MCF 10A (cell line): ENCODE results near the gene SIGLEC8. TPM values are rescaled to one million over a fixed set of nuclear protein-coding genes. Genes with fewer than 3 reads are reported as not detected.

Experiments
- BruUV-seq: library from RNA; stranded (reverse); fragments of 400-500 nt; replicated peaks from 2 replicates; lab custom pipeline; 2021; lab: Mats Ljungman, UMichigan
- CTCF ChIA-PET: fragments of 300-600 bp; sonication (Branson Sonifier 250); formaldehyde crosslinking; extraction: SDS; loops from one replicate; lab custom pipeline; 2021; ENCODE audit warnings: antibody characterized with exemption, inconsistent platforms; lab: Yijun Ruan, JAX
- POLR2A ChIA-PET: fragments of 300-600, 350-650 bp; sonication (Branson Sonifier 250); formaldehyde crosslinking; extraction: SDS; loops from one replicate; lab custom pipeline; 2020; ENCODE audit warnings: antibody characterized with exemption, inconsistent platforms; lab: Yijun Ruan, JAX
- DNase-seq: peaks from one replicate; pipeline ENCODE4 v3.0.0-alpha.2; 2018; ENCODE audit not compliant: unreplicated experiment
- H3K27ac Mint-ChIP-seq: one replicate; pipeline ENCODE4 v1.8.0; 2022; ENCODE audit warnings: mild to moderate bottlenecking, low read depth, mixed read lengths; ENCODE audit not compliant: unreplicated experiment
- H3K27me3 Mint-ChIP-seq: one replicate; pipeline ENCODE4 v1.8.0; 2022; ENCODE audit warnings: mixed read lengths; ENCODE audit not compliant: insufficient read depth, unreplicated experiment
- H3K36me3 Mint-ChIP-seq: one replicate; pipeline ENCODE4 v1.8.0; 2022; ENCODE audit warnings: mild to moderate bottlenecking, moderate library complexity, mixed read lengths; ENCODE audit not compliant: insufficient read depth, unreplicated experiment
- H3K4me1 Mint-ChIP-seq: one replicate; pipeline ENCODE4 v1.8.0; 2022; ENCODE audit warnings: mixed read lengths; ENCODE audit not compliant: insufficient read depth, unreplicated experiment
- H3K4me3 Mint-ChIP-seq: one replicate; pipeline ENCODE4 v1.8.0; 2022; ENCODE audit warnings: mild to moderate bottlenecking, moderate library complexity, mixed read lengths; ENCODE audit not compliant: unreplicated experiment
- H3K9me3 Mint-ChIP-seq: one replicate; pipeline ENCODE4 v1.8.0; 2022; ENCODE audit warnings: mixed read lengths; ENCODE audit not compliant: unreplicated experiment
- intact Hi-C: fragments of 100-400 bp; cut with micrococcal nuclease; formaldehyde crosslinking; loops from 2 replicates; pipeline ENCODE4 v1.14.1; 2022
- total RNA-seq: library from RNA; stranded (reverse); gene quantifications from 2 replicates; pipeline ENCODE4 v1.2.3, GENCODE V29; 2022
- TF ChIP-seq, protein P1 (sequence below): fragments of 200-600 bp; IDR thresholded peaks from one replicate; pipeline ENCODE4 v1.8.0; 2022; ENCODE audit warnings: antibody characterized with exemption, mild to moderate bottlenecking; ENCODE audit not compliant: unreplicated experiment

The SIGLEC8 gene
- total RNA-seq, 1 experiment from 2014 or later = not detected

DNA sequence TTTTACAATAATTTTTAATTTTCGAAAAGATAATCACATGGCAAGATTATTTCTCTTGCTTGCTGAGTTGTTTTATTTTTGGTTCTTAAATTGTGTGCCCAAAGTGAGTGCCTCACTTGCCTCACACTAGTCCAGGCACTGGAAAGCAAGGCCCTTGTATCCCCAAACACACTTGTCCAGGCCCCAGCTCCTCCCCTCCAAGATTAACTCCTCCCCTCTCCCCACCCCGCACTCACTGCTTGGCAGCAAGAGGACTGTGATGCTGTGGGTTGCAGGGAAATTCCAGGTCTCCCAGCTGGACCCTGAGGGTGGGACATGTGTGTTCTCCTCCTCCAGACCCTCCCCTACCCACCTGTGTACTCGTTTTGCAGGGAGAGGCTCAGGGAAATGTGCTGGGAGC lies 39.4 kb upstream of the SIGLEC8 start:
- intact Hi-C loops = no loop called here
- Mint-ChIP-seq H3K27me3 (no peaks in the 10 kb centered on the region), H3K4me1 (no peaks in the 10 kb centered on the region), H3K9me3 (peaks cover 24% of the 10 kb centered on the region), H3K27ac (no peak overlapping the region), H3K36me3 (no peaks in the 10 kb centered on the region), H3K4me3 (no peak overlapping the region)
- POLR2A ChIA-PET = no interaction called here
- CTCF ChIA-PET = interaction anchor here (0.6 to 1.0 kb wide), 2 partner anchors 11 to 525 kb away, joined by 3 read pairs; no protein-coding TSS in a partner anchor
- no peak for DNase-seq
- TF ChIP-seq, protein P1, sequence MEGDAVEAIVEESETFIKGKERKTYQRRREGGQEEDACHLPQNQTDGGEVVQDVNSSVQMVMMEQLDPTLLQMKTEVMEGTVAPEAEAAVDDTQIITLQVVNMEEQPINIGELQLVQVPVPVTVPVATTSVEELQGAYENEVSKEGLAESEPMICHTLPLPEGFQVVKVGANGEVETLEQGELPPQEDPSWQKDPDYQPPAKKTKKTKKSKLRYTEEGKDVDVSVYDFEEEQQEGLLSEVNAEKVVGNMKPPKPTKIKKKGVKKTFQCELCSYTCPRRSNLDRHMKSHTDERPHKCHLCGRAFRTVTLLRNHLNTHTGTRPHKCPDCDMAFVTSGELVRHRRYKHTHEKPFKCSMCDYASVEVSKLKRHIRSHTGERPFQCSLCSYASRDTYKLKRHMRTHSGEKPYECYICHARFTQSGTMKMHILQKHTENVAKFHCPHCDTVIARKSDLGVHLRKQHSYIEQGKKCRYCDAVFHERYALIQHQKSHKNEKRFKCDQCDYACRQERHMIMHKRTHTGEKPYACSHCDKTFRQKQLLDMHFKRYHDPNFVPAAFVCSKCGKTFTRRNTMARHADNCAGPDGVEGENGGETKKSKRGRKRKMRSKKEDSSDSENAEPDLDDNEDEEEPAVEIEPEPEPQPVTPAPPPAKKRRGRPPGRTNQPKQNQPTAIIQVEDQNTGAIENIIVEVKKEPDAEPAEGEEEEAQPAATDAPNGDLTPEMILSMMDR = no peak
- no TSS peak for BruUV-seq

DNA sequence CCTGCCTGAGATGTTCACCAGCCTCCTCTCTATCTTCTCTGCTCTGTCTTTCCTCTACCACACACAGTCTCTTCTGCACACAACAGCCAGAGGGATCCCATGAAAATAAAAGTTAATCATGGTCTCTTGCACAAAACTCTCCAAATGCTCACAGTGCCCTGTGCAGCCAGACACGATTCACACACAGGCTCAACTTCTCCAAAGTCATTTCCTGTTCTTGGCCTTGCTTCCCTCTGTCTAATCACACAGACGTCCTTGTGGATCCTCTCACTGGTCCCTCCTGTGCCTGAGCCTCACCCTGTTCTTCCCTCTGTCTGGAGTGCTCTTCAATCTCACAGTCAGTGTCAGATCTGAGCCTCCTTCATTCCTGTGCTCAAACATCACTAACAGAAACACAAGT lies 35.5 kb upstream of the SIGLEC8 start:
- TF ChIP-seq, protein P1 = no peak
- ChIA-PET CTCF (no interaction called here), POLR2A (no interaction called here)
- DNase-seq = no peak
- Mint-ChIP-seq H3K9me3 (peaks cover 40% of the 10 kb centered on the region), H3K36me3 (no peaks in the 10 kb centered on the region), H3K4me1 (no peaks in the 10 kb centered on the region), H3K27me3 (no peaks in the 10 kb centered on the region), H3K27ac (no peak overlapping the region), H3K4me3 (no peak overlapping the region)
- intact Hi-C loops = no loop called here
- no TSS peak for BruUV-seq

DNA sequence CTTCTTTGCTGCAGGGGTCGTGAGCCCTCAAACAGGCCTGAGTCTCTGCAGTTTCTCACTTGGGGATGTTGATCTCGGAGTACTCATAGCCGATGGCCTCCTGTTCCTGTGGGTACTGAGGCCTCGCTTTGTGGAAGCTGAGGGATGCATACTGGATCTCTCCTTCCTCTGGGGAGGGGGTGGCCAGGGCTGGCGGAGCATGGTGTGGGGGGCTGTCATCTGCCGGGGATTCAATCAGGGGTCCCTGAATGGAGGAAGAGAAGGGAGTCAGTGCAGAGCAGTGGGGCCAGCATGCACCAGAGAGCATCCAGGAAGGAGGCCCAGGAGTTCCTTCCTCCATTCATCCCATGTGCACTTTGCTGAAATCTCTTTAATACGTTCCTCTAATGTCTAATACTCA lies 33.3 kb upstream of the SIGLEC8 start:
- intact Hi-C loops = no loop called here
- H3K4me3 Mint-ChIP-seq = no peak overlapping the region
- TF ChIP-seq, protein P1 = no peak
- BruUV-seq = no TSS peak
- H3K9me3 Mint-ChIP-seq = peaks cover 48% of the 10 kb centered on the region
- POLR2A ChIA-PET = no interaction called here
- DNase-seq = no peak
- H3K4me1 Mint-ChIP-seq = no peaks in the 10 kb centered on the region
- no peak overlapping the region for H3K27ac Mint-ChIP-seq
- CTCF ChIA-PET = no interaction called here
- H3K36me3 Mint-ChIP-seq = no peaks in the 10 kb centered on the region
- no peaks in the 10 kb centered on the region for H3K27me3 Mint-ChIP-seq

DNA sequence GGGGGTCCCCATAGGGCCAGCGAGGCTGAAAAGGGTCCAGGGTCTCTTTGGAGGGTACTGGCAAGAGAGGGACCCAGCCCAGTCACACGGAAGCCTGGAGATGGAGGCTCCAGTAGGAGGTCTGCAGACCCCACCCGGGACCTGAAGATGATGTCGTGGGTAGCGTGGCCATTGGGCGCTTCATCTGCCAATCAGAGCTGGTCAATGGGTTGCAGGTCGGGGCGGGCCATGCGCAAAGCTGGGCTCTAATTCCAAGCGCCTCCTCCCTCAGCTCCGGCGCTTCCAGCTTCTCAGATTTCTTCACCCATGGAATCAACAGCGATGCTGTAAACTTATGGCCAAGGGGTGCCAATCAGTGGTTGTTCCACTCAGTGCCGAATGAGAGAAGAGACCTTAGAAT lies 32.4 kb upstream of the SIGLEC8 start:
- Mint-ChIP-seq H3K27me3 (no peaks in the 10 kb centered on the region), H3K4me1 (no peaks in the 10 kb centered on the region), H3K4me3 (no peak overlapping the region), H3K9me3 (peaks cover 50% of the 10 kb centered on the region), H3K27ac (no peak overlapping the region), H3K36me3 (no peaks in the 10 kb centered on the region)
- TF ChIP-seq, protein P1 = no peak
- intact Hi-C loops = no loop called here
- ChIA-PET CTCF (interaction anchor here (0.5 kb wide), 1 partner anchor 123 kb away, joined by 3 read pairs; no protein-coding TSS in a partner anchor), POLR2A (no interaction called here)
- no peak for DNase-seq
- BruUV-seq = no TSS peak
